GM19324 (cell line): ENCODE data around the gene PKD2.
A peak's percentile ranks its signal among the peaks of the same experiment; 100 is the strongest.

Experiments used
- ATAC-seq: cut with Tn5 transposase; IDR thresholded peaks from one replicate; pipeline ENCODE4 v1.9.1; 2021; ENCODE audit warnings: mild to moderate bottlenecking, moderate library complexity; ENCODE audit not compliant: unreplicated experiment, low FRiP score

The PKD2 gene

GRCh38 chr4:88007304-88008121 lies at the start of gene PKD2:
PKD2 (plus strand) TSS chr4:88007635; CDS start chr4:88007734, 99 bp downstream.
- ATAC-seq, result peak; percentile 93

GRCh38 chr4:87961993-87962392 lies 45.4 kb upstream of the PKD2 start:
- ATAC-seq, result no peak

GRCh38 chr4:87962398-87963146 lies 44.9 kb upstream of the PKD2 start:
- ATAC-seq, result no peak

- no peak for ATAC-seq
These were observed 41.9 kb upstream of the PKD2 start for GRCh38 chr4:87965501-87965975.

- ATAC-seq, result no peak
These were observed 41.3 kb upstream of the PKD2 start for GRCh38 chr4:87966095-87966496.

GRCh38 chr4:87967193-87967592 lies 40.2 kb upstream of the PKD2 start:
- no peak for ATAC-seq

GRCh38 chr4:87970121-87970520 lies 37.3 kb upstream of the PKD2 start:
- no peak for ATAC-seq

GRCh38 chr4:87971866-87972265 lies 35.6 kb upstream of the PKD2 start:
- ATAC-seq, result no peak

GRCh38 chr4:87973283-87974169 lies 33.9 kb upstream of the PKD2 start:
- peak; percentile 62 for ATAC-seq

GRCh38 chr4:87974856-87975462 lies 32.5 kb upstream of the PKD2 start:
- ATAC-seq, result no peak

GRCh38 chr4:87975466-87975865 lies 32.0 kb upstream of the PKD2 start, which contains the start of gene SPP1:
SPP1 (plus strand) TSS chr4:87975714; CDS start chr4:87976896, 1,182 bp downstream.
- ATAC-seq, result peak; percentile 62

GRCh38 chr4:87977521-87978278 lies 29.7 kb upstream of the PKD2 start:
- ATAC-seq, result no peak

GRCh38 chr4:87978681-87979080 lies 28.8 kb upstream of the PKD2 start:
- no peak for ATAC-seq

- no peak for ATAC-seq
These were observed 27.6 kb upstream of the PKD2 start for GRCh38 chr4:87979810-87980209.

- no peak for ATAC-seq
These were observed 25.9 kb upstream of the PKD2 start for GRCh38 chr4:87981486-87981885.

GRCh38 chr4:87982036-87982435 lies 25.4 kb upstream of the PKD2 start:
- no peak for ATAC-seq

GRCh38 chr4:87982446-87983010 lies 24.9 kb upstream of the PKD2 start:
- no peak for ATAC-seq

GRCh38 chr4:87983996-87984395 lies 23.4 kb upstream of the PKD2 start:
- ATAC-seq, result no peak
